Transverse colon (tissue), 4 donors: ENCODE measurements around the gene BLTP3B. TPM values are rescaled to one million over a fixed set of nuclear protein-coding genes. Genes with fewer than 3 reads are reported as not detected.

Experiments
- DNase-seq: peaks from one replicate; pipeline ENCODE4 v3.0.0-alpha.2; 2019
- H3K27ac ChIP-seq, 4 donors: fragments of 200-600 bp; sonication (generic); 2 replicates each; pipeline ENCODE4 v1.5.1; 2016 to 2018; ENCODE audit warnings: inconsistent platforms in 4 of 4
- H3K27me3 ChIP-seq: fragments of 200-600 bp; sonication (generic); 2 replicates; pipeline ENCODE4 v1.5.1; 2017; ENCODE audit warnings: inconsistent platforms
- H3K36me3 ChIP-seq, 4 donors: fragments of 200-600 bp; sonication (generic); 2 replicates each; pipeline ENCODE4 v1.5.1; 2017 to 2019; ENCODE audit warnings: inconsistent platforms in 4 of 4
- H3K4me1 ChIP-seq, 4 donors: fragments of 200-600 bp; sonication (generic); 2 replicates each; pipeline ENCODE4 v1.5.1; 2017 to 2020; ENCODE audit warnings: inconsistent platforms in 4 of 4
- H3K4me3 ChIP-seq, 4 donors: fragments of 200-600 bp; sonication (generic); 1 replicate in 1 of 4; 2 replicates in 3 of 4; pipeline versions ENCODE4 v1.5.1 to v1.6.1; 2017 to 2019; ENCODE audit warnings: inconsistent platforms in 4 of 4
- H3K9me3 ChIP-seq, 2 donors: fragments of 200-600 bp; sonication (generic); 2 replicates each; pipeline ENCODE4 v1.5.1; 2017 to 2019; ENCODE audit warnings: inconsistent platforms in 2 of 2
- CTCF ChIP-seq, 5 experiments: fragments of 200-600 bp in 3 of 5; fragments of 450-650 bp in 2 of 5; sonication (generic) in 3 of 5; IDR thresholded peaks; 1 replicate in 2 of 5; 2 replicates in 3 of 5; pipeline ENCODE4 v1.5.1; 2016 to 2017; ENCODE audit warnings: antibody characterized with exemption in 5 of 5, inconsistent platforms in 3 of 5, mild to moderate bottlenecking in 2 of 5, moderate library complexity in 1 of 5
- EP300 ChIP-seq: sonication (generic); formaldehyde crosslinking; IDR thresholded peaks from one replicate; pipeline ENCODE4 v1.6.1; 2017; ENCODE audit warnings: antibody characterized with exemption, low read depth
- POLR2A ChIP-seq: fragments of 450-650 bp; IDR thresholded peaks from one replicate; pipeline ENCODE4 v1.6.1; 2016; ENCODE audit warnings: antibody characterized with exemption, mild to moderate bottlenecking, moderate library complexity
- POLR2AphosphoS5 ChIP-seq, 3 donors: sonication (generic); formaldehyde crosslinking; IDR thresholded peaks; one replicate each; pipeline ENCODE4 v1.6.1; 2016; ENCODE audit warnings: antibody characterized with exemption in 3 of 3
- WGBS, 2 donors: methylation state at CpG; one replicate each; pipeline ENCODE4 v1.1.5; 2018; ENCODE audit warnings: low coverage in 1 of 2; 5-methylcytosine and 5-hydroxymethylcytosine counted together
- in situ Hi-C, 4 donors: fragments of 200-750 bp; cut with MboI; loops; one replicate each; pipeline versions ENCODE4 v1.15.0 to v1.15.1; 2017; ENCODE audit warnings: low sequenced_read_pairs in 3 of 4, low pct_ligation_motif_present in 1 of 4, low pct_unique_long_range_greater_than_20kb in 1 of 4
- intact Hi-C: fragments of 100-400 bp; cut with DNase I; formaldehyde crosslinking; loops from one replicate; pipeline ENCODE4 v1.15.1; 2023; ENCODE audit warnings: low total_unique reads
- small RNA-seq, 4 donors: library from RNA; depleted of rRNA; stranded (forward); fragments of <200 nt; gene quantifications; one replicate each; pipeline ENCODE3, GENCODE V24; 2016
- total RNA-seq, 4 donors: library from RNA; depleted of rRNA; stranded (reverse); fragments of >200 nt; gene quantifications; one replicate each; pipeline ENCODE4 v1.1.0, GENCODE V29; 2016

Gene BLTP3B
- total RNA-seq, 4 donors from 2014 or later = 3.8 to 44.1 (median 31.5) TPM

DNA sequence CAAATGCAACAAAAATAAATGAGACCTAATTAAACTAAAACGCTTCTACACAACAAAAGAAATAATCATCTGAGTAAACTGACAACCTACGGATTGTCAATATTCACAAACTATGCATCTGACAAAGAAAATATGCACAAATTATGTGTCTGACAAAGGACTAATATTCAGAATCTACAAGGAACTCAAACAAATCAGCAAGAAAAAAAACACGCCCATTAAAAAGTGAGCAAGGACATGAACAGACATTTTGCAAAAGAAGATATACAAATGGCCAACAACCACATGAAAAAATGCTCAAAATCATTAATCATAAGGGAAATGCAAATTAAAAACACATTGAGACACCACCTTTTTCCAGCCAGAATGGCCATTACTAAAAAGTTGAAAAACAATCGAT lies 37.0 kb downstream of the BLTP3B start:
- H3K27me3 ChIP-seq = no peaks in the 10 kb centered on the region
- peaks cover 0 to 18% (median 5%) of the 10 kb centered on the region in 4 donors for H3K36me3 ChIP-seq
- intact Hi-C loops = no loop called here
- 98% methylated on average over 4 of the region's 4 CpGs for WGBS, 2 donors
- H3K4me1 ChIP-seq = no peaks in the 10 kb centered on the region
- no peak overlapping the region for H3K27ac ChIP-seq
- no peak for DNase-seq
- H3K4me3 ChIP-seq = no peak overlapping the region
- no peak for TF ChIP-seq CTCF (IDR thresholded peaks at IDR 0.05)
- in situ Hi-C loops = no loop called here
- H3K9me3 ChIP-seq = no peaks in the 10 kb centered on the region

DNA sequence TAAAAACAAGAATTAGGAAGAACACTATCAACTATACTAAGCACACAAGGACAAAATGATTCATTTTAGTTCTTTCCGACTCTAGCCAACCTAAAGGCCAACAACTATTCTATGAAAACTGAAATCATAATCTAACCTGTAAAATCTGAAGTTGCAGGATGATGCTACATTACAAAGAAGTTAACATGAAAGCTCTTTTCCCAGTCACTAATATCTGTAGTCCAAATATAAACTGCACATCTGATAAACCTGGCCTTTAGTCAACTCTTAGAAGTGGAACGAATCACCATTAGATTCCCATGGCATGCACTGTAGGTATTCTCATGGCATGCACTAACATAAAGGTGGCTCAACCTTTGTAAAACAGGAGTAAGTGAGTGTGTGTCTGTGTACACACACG lies 41.7 kb downstream of the BLTP3B start:
- Histone ChIP-seq H3K27ac (no peak overlapping the region), H3K9me3 (no peaks in the 10 kb centered on the region), H3K4me1 (no peaks in the 10 kb centered on the region), H3K27me3 (no peaks in the 10 kb centered on the region), H3K4me3 (no peak overlapping the region), H3K36me3 (peaks cover 0 to 41% (median 11%) of the 10 kb centered on the region in 4 donors)
- no peak for DNase-seq
- in situ Hi-C loops = no loop called here
- intact Hi-C loops = no loop called here
- TF ChIP-seq POLR2AphosphoS5 (IDR thresholded peaks at IDR 0.05) (no peak), EP300 (no peak), CTCF (IDR thresholded peaks at IDR 0.05) (no peak), POLR2A (no peak)
- WGBS, 2 donors = 80 to 89% methylated on average over 3 of the region's 3 CpGs

Small RNA genes within 50 kb of the gene (small RNA-seq; reads per million reads assigned to genes)
- gene MIR1827 (0 to 0.12 (median 0) reads per million in 4 donors), gene RN7SL176P (0 reads per million in 4 donors)

Other genes with a start within 250 kb of the BLTP3B start
- gene ANKS1B, start 157.9 kb downstream of the BLTP3B start, total RNA-seq = 1 to 10 TPM in 3 of 4 donors, not detected in 1; 1.4 to 6.4 (median 3.5) TPM
- 10 to 100 TPM in 3 of 4 donors, 1 to 10 TPM in 1; 4.9 to 35.0 (median 13.7) TPM for gene ACTR6, start 57.9 kb upstream of the BLTP3B start, total RNA-seq
- under 1 TPM in 3 of 4 donors, not detected in 1; 0.55 to 1.00 (median 0.95) TPM for gene DEPDC4, start 124.2 kb upstream of the BLTP3B start, total RNA-seq
- gene SCYL2, start 124.3 kb upstream of the BLTP3B start, total RNA-seq = 10 to 100 TPM; 68.0 to 84.4 (median 72.6) TPM
- gene SLC17A8, start 214.2 kb upstream of the BLTP3B start, total RNA-seq = 10 to 100 TPM in 1 of 4 donors, 1 to 10 TPM in 3; 5.4 to 21.8 (median 7.5) TPM